ENCODE measurements around the gene TTLL9.
A peak's percentile ranks its signal among the peaks of the same experiment; 100 is the strongest.

Gene TTLL9

GRCh38 chr20:31836853-31837608 is 33.4 kb upstream of the TTLL9 start:
- DNase-seq (ENCODE audit: low read depth): no peak

- DNase-seq (ENCODE audit: low read depth): no peak
Measured at GRCh38 chr20:31837896-31838397, 32.5 kb upstream of the TTLL9 start.

GRCh38 chr20:31838646-31839292 is 31.7 kb upstream of the TTLL9 start:
- no peak for DNase-seq (ENCODE audit: low read depth)

GRCh38 chr20:31839782-31840487 is 30.5 kb upstream of the TTLL9 start:
- DNase-seq (ENCODE audit: low read depth): no peak

GRCh38 chr20:31840906-31841816 is 29.3 kb upstream of the TTLL9 start:
- DNase-seq (ENCODE audit: low read depth): no peak

- DNase-seq (ENCODE audit: low read depth): no peak
Measured at GRCh38 chr20:31841928-31842327, 28.5 kb upstream of the TTLL9 start.

- DNase-seq (ENCODE audit: low read depth): peak; percentile 24
Measured at GRCh38 chr20:31842471-31843157, 27.8 kb upstream of the TTLL9 start.

GRCh38 chr20:31843288-31843687 is 27.1 kb upstream of the TTLL9 start:
- no peak for DNase-seq (ENCODE audit: low read depth)

- DNase-seq (ENCODE audit: low read depth): no peak
Measured at GRCh38 chr20:31843881-31844280, 26.6 kb upstream of the TTLL9 start.

- DNase-seq (ENCODE audit: low read depth): no peak
Measured at GRCh38 chr20:31844737-31845299, 25.6 kb upstream of the TTLL9 start.

GRCh38 chr20:31845300-31845863 is 25.1 kb upstream of the TTLL9 start, which contains the start of gene FOXS1:
FOXS1 (minus strand) TSS chr20:31845604; CDS start chr20:31845542, 62 bp downstream.
- no peak for DNase-seq (ENCODE audit: low read depth)

- no peak for DNase-seq (ENCODE audit: low read depth)
Measured at GRCh38 chr20:31846793-31847138, 23.7 kb upstream of the TTLL9 start.

- no peak for DNase-seq (ENCODE audit: low read depth)
Measured at GRCh38 chr20:31848088-31848999, 22.1 kb upstream of the TTLL9 start.

GRCh38 chr20:31849306-31849930 is 21.0 kb upstream of the TTLL9 start:
- no peak for DNase-seq (ENCODE audit: low read depth)

GRCh38 chr20:31851240-31851955 is 19.0 kb upstream of the TTLL9 start:
- DNase-seq (ENCODE audit: low read depth): no peak

GRCh38 chr20:31853481-31853880 is 17.0 kb upstream of the TTLL9 start:
- no peak for DNase-seq (ENCODE audit: low read depth)

- no peak for DNase-seq (ENCODE audit: low read depth)
Measured at GRCh38 chr20:31856516-31856915, 13.9 kb upstream of the TTLL9 start.

Measured in fibroblast of the conjunctiva (primary cell).